HG03521 (cell line): ENCODE measurements around the gene HOXD12.

Source experiments
- ATAC-seq: cut with Tn5 transposase; IDR thresholded peaks from one replicate; pipeline ENCODE4 v1.9.1; 2021; ENCODE audit warnings: mild to moderate bottlenecking, moderate library complexity; ENCODE audit not compliant: unreplicated experiment

The HOXD12 gene

GRCh38 chr2:176099728-176100546 lies at the start of gene HOXD12:
TSS of gene HOXD12 (plus strand) at chr2:176099795. CDS start at chr2:176099802, 7 bp downstream.
- no peak for ATAC-seq

- no peak for ATAC-seq
These were observed 43.2 kb upstream of the HOXD12 start for GRCh38 chr2:176056406-176056805.

- ATAC-seq: no peak
These were observed 35.6 kb upstream of the HOXD12 start for GRCh38 chr2:176063958-176064357.

- no peak for ATAC-seq
These were observed 32.7 kb upstream of the HOXD12 start for GRCh38 chr2:176066645-176067588.

- no peak for ATAC-seq
These were observed 31.8 kb upstream of the HOXD12 start for GRCh38 chr2:176067589-176068418.

GRCh38 chr2:176068419-176068832 lies 31.2 kb upstream of the HOXD12 start:
- no peak for ATAC-seq

- ATAC-seq: no peak
These were observed 28.0 kb upstream of the HOXD12 start for GRCh38 chr2:176071330-176072291.

- ATAC-seq: no peak
These were observed 27.3 kb upstream of the HOXD12 start for GRCh38 chr2:176072292-176072669.

GRCh38 chr2:176072951-176073904 lies 26.4 kb upstream of the HOXD12 start:
- no peak for ATAC-seq

GRCh38 chr2:176074919-176075425 lies 24.6 kb upstream of the HOXD12 start:
- ATAC-seq: no peak

GRCh38 chr2:176075481-176075880 lies 24.1 kb upstream of the HOXD12 start:
- no peak for ATAC-seq

GRCh38 chr2:176076063-176076462 lies 23.5 kb upstream of the HOXD12 start:
- ATAC-seq: no peak

- no peak for ATAC-seq
These were observed 22.8 kb upstream of the HOXD12 start for GRCh38 chr2:176076796-176077195.

GRCh38 chr2:176078541-176079284 lies 20.9 kb upstream of the HOXD12 start:
- ATAC-seq: no peak

- no peak for ATAC-seq
These were observed 20.2 kb upstream of the HOXD12 start for GRCh38 chr2:176079285-176079830.

GRCh38 chr2:176079831-176080539 lies 19.6 kb upstream of the HOXD12 start:
- ATAC-seq: no peak
